T-helper 2 cell treated with Interferon-gamma antibody and Interleukin-4, amounts not matched to agents 5 μg/mL and 100 μg/mL, for 36 hours (primary cell): Measurements from ENCODE around the gene SEPHS2.
A peak's percentile ranks its signal among the peaks of the same experiment; 100 is the strongest.
"Not testable (repeated sequence)": the region's sequence is repeated elsewhere in the genome, so short reads cannot be mapped to it uniquely, and the experiment has no call there.

ENCODE experiments used
- DNase-seq: peaks from one replicate; pipeline ENCODE4 v3.0.0; 2021; ENCODE audit warnings: low spot score
- H3K27ac Mint-ChIP-seq: one replicate; pipeline ENCODE4 v1.8.0; 2021; ENCODE audit warnings: mild to moderate bottlenecking, mixed read lengths
- H3K27me3 Mint-ChIP-seq: one replicate; pipeline ENCODE4 v1.8.0; 2021; ENCODE audit warnings: low read depth, mixed read lengths
- H3K36me3 Mint-ChIP-seq: one replicate; pipeline ENCODE4 v1.8.0; 2021; ENCODE audit warnings: low read depth, mixed read lengths
- H3K4me1 Mint-ChIP-seq: one replicate; pipeline ENCODE4 v1.8.0; 2021; ENCODE audit warnings: low read depth, mixed read lengths
- H3K4me3 Mint-ChIP-seq: one replicate; pipeline ENCODE4 v1.8.0; 2022; ENCODE audit warnings: mild to moderate bottlenecking, moderate library complexity, mixed read lengths
- H3K9me3 Mint-ChIP-seq: one replicate; pipeline ENCODE4 v1.8.0; 2021; ENCODE audit warnings: mixed read lengths

SEPHS2 gene

DNA sequence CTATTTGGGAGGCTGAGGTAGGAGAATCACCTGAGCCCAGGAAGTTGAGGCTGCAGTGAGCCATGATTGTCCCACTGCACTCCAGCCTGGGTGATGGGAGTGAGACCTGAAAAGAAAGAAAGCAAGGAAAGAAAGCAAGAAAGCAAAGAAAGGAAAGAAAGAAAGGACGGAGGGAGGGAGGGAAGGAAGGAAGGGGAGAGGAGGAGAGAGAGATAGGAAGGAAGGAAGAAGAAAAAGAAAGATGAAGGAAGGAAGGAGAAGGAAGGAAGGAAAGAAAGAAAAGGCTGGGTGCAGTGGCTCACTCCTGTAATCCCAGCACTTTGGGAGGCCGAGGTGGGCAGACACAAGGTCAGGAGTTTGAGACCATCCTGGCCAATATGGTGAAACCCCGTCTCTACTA, 32.1 kb upstream of the SEPHS2 start:
- peaks cover 81% of the 10 kb centered on the region for H3K36me3 Mint-ChIP-seq
- H3K4me3 Mint-ChIP-seq: peak overlapping the region; percentile 48
- H3K4me1 Mint-ChIP-seq: peaks cover 43% of the 10 kb centered on the region
- H3K27ac Mint-ChIP-seq: peak overlapping the region; percentile 83
- H3K27me3 Mint-ChIP-seq, DNase-seq, H3K9me3 Mint-ChIP-seq: not testable (repeated sequence)

DNA sequence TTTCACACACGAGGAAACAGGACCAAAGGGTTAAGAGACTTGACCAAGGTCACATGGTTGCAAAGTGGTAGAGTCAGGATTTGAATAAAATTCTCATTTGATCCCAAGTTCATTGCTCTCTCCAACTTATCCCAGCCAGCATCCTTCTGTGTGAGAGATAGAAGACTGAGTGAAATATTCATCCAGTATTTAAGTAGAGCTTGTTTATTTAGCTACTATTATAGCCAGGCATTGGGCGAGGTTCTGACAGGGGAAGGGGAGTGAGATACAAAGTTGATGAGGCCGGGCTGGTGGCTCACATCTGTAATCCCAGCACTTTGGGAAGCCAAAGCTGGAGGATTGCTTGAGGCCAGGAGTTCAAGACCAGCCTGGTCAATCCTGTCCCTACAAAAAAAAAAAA, 31.3 kb upstream of the SEPHS2 start:
- H3K4me3 Mint-ChIP-seq: peak overlapping the region; percentile 48
- no peak for DNase-seq
- H3K36me3 Mint-ChIP-seq: peaks cover 80% of the 10 kb centered on the region
- peaks cover 42% of the 10 kb centered on the region for H3K4me1 Mint-ChIP-seq
- H3K9me3 Mint-ChIP-seq: no peaks in the 10 kb centered on the region
- H3K27ac Mint-ChIP-seq: peak overlapping the region; percentile 83
- no peaks in the 10 kb centered on the region for H3K27me3 Mint-ChIP-seq

DNA sequence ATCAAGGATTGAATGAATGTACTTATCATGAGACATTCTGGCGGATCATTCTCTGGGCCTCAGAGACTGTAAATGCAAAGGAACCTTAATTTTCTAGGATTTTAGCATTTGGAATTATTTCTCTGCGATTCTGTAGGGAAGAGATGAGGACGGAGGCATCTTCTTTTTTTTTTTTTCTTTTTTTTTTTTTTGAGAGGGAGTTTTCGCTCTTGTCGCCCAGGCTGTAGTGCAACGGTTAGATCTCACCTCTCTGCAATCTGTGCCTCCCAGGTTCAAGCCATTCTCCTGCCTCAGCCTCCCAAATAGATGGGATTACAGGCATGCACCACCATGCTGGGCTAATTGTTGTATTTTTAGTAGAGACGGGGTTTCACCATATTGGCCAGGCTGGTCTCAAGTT, 29.0 kb upstream of the SEPHS2 start:
- no peak for DNase-seq
- no peaks in the 10 kb centered on the region for H3K9me3 Mint-ChIP-seq
- peaks cover 62% of the 10 kb centered on the region for H3K36me3 Mint-ChIP-seq
- H3K27me3 Mint-ChIP-seq: no peaks in the 10 kb centered on the region
- H3K4me1 Mint-ChIP-seq: peaks cover 44% of the 10 kb centered on the region
- H3K27ac Mint-ChIP-seq: peak overlapping the region; percentile 77
- peak overlapping the region; percentile 97 for H3K4me3 Mint-ChIP-seq

DNA sequence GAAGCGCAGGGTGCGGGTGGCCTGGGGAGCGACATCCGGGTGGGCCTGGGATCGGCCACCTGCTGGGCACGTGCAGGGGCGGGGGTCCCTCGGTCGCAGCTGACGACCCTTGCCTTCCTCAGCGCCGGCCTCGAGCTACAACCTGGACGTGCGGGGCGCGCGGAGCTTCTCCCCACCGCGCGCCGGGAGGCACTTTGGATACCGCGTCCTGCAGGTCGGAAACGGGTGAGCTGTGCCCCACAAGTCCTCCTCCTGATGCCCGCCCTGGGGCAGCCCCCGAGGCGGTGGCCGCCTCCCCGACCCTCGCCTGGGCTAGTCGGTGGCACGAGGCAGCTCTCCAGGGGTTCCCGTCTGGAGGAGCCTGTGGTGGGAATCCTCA, 28.4 kb upstream of the SEPHS2 start:
- peaks cover 58% of the 10 kb centered on the region for H3K36me3 Mint-ChIP-seq

DNA sequence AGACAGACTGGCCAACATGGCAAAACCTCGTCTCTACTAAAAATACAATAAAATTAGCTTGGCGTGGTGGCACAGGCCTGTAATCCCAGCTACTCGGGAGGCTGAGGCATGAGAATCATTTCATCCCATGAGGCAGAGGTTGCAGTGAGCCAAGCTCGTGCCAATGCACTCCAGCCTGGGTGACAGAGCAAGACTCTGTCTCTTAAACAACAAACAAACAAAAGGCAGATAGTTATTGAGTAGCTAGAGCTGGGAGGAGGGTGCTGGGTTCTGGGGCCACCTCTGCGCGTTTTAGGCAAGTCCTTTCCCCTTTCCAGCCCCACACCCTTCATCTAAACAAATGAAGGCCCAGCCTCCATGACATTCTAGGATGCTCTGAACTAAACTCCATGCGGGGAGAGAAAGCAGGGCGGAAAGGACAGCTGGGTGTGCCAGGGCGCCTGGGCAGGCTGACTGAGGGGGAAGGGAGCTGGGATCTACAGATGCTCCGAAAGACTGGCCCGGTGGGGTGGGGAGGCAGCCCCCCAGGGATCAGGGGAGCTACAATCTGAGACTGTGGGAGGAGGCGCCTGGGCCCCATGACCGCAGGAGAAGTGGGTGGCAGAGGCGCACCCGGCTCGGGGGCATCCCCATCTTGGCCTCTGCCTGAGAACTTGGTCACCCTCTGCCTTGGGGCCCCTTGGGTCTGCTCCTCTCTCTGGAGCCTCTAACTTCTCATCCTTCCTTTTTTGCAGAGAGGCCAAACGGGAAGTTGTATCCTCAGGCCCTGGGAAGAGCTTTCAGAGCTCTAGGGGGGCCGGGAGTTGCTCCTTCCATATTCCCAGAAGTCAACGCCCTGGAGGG, 27.8 kb upstream of the SEPHS2 start:
- no peaks in the 10 kb centered on the region for H3K27me3 Mint-ChIP-seq
- H3K4me1 Mint-ChIP-seq: peaks cover 42% of the 10 kb centered on the region
- DNase-seq: peak; percentile 80
- no peaks in the 10 kb centered on the region for H3K9me3 Mint-ChIP-seq
- H3K4me3 Mint-ChIP-seq: peak overlapping the region; percentile 97
- H3K27ac Mint-ChIP-seq: peak overlapping the region; percentile 96
- peaks cover 52% of the 10 kb centered on the region for H3K36me3 Mint-ChIP-seq

More for the DNA sequence above, 28.4 kb upstream of the SEPHS2 start:
- H3K27ac Mint-ChIP-seq: no peak overlapping the region
- no peak for DNase-seq
- no peaks in the 10 kb centered on the region for H3K9me3 Mint-ChIP-seq
- H3K4me1 Mint-ChIP-seq: peaks cover 47% of the 10 kb centered on the region
- peak overlapping the region; percentile 97 for H3K4me3 Mint-ChIP-seq
- no peaks in the 10 kb centered on the region for H3K27me3 Mint-ChIP-seq

DNA sequence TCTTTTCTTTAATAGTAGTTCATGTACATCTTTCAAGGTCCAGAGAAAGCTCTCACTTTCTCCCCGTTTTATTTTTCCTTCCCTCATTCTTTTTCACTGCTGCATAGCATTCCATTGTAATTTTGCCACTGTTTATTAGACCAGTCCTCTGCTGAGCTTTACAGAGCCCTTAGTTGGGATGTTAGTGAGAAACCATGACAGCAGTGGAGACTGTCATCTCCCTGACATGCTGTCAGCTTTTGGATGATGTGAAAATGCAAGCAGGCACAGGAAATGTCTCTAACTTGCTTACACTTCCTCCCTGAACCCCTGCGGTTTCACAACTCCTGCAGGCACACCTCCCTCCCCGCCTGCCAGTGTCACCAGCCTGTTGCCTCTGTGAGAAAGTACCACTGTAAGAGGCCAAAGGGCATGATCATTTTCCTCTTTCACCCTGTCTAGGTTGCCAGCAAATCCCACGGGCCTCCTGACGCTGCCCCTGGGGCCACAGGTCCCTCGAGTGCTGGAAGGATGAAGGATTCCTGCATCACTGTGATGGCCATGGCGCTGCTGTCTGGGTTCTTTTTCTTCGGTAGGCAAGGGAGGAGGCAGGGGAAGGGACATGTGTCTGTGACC, 26.8 kb upstream of the SEPHS2 start, which contains the start of gene ITGAL:
Gene ITGAL, plus strand, starts transcription at position 415 of the 615 bp plus-strand sequence. Its CDS starts 96 bp downstream, at position 511.
- Mint-ChIP-seq H3K4me3 (peak within 1 kb of the TSS; percentile 97), H3K4me1 (peaks cover 41% of the 10 kb centered on the region), H3K27ac (peak within 1 kb of the TSS; percentile 96), H3K27me3 (no peaks in the 10 kb centered on the region), H3K9me3 (no peaks in the 10 kb centered on the region), H3K36me3 (peaks cover 44% of the 10 kb centered on the region)
- peak; percentile 86 for DNase-seq

DNA sequence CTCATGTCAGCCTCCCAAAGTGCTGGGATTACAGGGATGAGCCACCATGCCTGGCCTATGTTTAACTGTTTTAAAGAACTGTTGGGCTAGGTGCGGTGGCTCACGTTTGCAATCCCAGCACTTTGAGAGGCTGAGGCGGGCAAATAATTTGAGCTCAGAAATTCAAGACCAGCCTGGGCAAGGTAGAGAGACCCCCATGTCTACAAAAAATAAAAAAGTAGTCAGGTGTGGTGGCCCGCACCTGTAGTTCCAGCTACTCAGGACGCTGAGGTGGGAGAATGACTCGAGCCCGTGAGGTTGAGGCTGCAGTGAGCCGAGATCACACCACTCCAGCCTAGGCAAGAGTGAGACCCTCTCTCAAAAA, 24.9 kb upstream of the SEPHS2 start:
- Mint-ChIP-seq H3K27ac (peak overlapping the region; percentile 96), H3K27me3 (no peaks in the 10 kb centered on the region), H3K4me1 (peaks cover 39% of the 10 kb centered on the region), H3K36me3 (peaks cover 33% of the 10 kb centered on the region), H3K4me3 (no peak overlapping the region), H3K9me3 (no peaks in the 10 kb centered on the region)
- DNase-seq: no peak

DNA sequence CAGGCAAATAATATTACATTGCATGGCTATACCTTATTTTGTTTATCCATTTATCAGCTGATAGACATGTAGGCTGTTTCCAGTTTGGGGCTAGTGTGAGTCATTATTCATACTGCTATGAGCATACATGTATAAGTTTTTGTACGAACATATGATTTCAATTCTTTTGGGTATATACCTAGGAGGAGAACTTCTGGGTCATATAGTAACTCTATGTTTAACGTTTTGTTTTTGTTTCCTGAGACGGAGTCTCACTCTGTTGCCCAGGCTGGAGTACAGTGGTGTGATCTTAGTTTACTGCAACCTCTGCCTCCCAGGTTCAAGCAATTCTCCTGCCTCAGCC, 24.5 kb upstream of the SEPHS2 start:
- peak overlapping the region; percentile 96 for H3K27ac Mint-ChIP-seq
- DNase-seq: no peak
- H3K36me3 Mint-ChIP-seq: peaks cover 28% of the 10 kb centered on the region
- peaks cover 39% of the 10 kb centered on the region for H3K4me1 Mint-ChIP-seq
- no peaks in the 10 kb centered on the region for H3K27me3 Mint-ChIP-seq
- no peaks in the 10 kb centered on the region for H3K9me3 Mint-ChIP-seq
- peak overlapping the region; percentile 41 for H3K4me3 Mint-ChIP-seq

DNA sequence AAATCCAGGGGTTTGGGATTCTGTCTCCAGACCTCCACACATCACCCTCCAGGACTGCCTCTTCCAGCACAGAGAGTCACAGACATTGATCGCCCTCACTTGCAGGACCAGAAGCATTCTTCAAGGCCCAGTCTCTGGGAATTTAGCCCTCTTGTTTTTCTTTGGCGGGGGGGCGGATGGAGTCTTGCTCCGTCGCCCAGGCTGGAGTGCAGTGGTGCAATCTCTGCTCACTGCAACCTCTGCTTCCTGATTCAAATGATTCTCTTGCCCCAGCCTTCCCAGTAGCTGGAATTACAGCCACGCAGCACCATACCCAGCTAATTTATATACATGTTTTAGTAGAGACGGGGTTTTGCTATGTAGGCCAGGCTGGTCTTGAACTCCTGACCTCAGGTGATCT, 18.4 kb upstream of the SEPHS2 start:
- Mint-ChIP-seq H3K4me3 (no peak overlapping the region), H3K36me3 (peaks cover 4% of the 10 kb centered on the region), H3K9me3 (no peaks in the 10 kb centered on the region), H3K4me1 (peaks cover 41% of the 10 kb centered on the region), H3K27ac (peak overlapping the region; percentile 41), H3K27me3 (no peaks in the 10 kb centered on the region)
- DNase-seq: no peak

DNA sequence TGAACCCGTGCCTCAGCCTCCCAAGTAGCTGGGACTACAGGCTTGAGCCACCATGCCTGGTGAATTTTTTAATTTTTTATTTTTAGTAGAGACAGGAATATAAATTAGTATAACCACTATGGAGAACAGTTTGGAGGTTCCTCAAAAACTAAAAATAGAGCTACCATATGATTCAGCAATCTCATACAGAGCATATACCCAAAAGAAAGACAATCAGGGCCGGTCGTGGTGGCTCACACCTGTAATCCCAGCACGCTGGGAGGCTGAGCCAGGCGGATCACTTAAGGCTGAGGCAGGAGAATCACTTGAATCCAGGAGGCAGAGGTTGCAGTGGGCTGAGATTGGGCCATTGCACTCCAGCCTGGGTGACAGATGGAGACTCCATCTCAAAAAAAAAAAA, 15.8 kb upstream of the SEPHS2 start:
- H3K9me3 Mint-ChIP-seq, H3K36me3 Mint-ChIP-seq, H3K4me3 Mint-ChIP-seq, DNase-seq, H3K27me3 Mint-ChIP-seq: not testable (repeated sequence)
- Mint-ChIP-seq H3K27ac (peak overlapping the region; percentile 74), H3K4me1 (peaks cover 63% of the 10 kb centered on the region)

DNA sequence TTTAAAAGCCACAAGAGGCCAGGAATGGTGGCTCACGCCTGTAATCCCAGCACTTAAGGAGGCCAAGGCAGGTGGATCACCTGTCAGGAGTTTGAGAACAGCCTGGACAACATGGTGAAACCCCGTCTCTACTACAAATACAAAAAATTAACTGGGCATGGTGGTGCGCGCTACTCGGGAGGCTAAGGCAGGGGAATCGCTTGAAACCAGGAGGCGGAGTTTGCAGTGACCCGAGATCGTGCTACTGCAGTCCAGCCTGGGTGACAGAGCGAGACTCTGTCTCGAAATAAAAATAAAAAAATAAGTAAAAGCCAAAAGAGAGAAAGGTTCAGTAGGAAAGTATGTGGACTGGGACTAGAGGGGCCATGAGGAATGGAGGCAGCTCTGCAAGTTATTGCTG, 13.8 kb upstream of the SEPHS2 start:
- peak overlapping the region; percentile 97 for H3K27ac Mint-ChIP-seq
- H3K27me3 Mint-ChIP-seq: no peaks in the 10 kb centered on the region
- peaks cover 4% of the 10 kb centered on the region for H3K36me3 Mint-ChIP-seq
- H3K4me1 Mint-ChIP-seq: peaks cover 63% of the 10 kb centered on the region
- H3K9me3 Mint-ChIP-seq: no peaks in the 10 kb centered on the region
- no peak for DNase-seq
- H3K4me3 Mint-ChIP-seq: peak overlapping the region; percentile 83

DNA sequence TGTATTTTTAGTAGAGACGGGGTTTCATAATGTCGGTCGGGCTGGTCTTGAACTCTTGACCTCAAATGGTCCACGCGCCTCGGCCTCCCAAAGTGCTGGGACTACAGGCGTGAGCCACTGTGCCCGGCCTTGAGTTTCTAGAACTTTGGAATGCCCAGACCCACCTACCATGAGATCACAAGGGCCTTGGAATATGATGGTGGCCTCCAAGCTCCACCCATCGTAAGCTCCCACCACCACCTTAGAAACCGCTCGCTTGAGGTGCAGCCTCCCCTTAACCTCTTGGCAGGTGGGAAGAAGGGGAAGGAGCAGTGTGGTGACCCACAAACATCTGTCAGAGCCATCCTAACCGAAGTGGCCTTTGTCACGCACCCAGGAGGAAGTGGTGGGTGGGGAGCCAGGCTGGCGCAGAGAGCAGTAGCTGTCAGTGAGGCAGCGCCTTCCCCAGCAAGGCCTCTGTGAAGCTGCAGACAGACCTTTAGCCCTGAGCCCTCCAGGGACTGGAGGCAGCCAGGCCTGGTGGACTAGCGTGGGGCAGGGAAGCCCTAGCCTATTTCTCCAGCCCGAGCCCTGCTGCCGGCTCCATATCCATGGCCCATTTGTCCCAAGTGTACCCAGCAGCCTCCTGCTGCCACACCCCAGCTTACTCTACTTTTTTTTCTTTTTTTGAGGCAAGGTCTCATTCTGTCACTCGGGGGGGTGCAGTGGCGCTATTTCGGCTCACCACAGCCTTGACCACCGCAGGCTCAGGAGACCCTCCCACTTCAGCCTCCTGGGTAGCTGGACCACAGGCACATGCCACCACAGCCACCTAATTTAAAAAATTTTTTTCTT, 13.1 kb upstream of the SEPHS2 start:
- Mint-ChIP-seq H3K27ac (peak overlapping the region; percentile 97), H3K4me1 (peaks cover 70% of the 10 kb centered on the region), H3K27me3 (no peaks in the 10 kb centered on the region), H3K9me3 (no peaks in the 10 kb centered on the region), H3K36me3 (peaks cover 4% of the 10 kb centered on the region), H3K4me3 (peak overlapping the region; percentile 83)
- peak; percentile 94 for DNase-seq

DNA sequence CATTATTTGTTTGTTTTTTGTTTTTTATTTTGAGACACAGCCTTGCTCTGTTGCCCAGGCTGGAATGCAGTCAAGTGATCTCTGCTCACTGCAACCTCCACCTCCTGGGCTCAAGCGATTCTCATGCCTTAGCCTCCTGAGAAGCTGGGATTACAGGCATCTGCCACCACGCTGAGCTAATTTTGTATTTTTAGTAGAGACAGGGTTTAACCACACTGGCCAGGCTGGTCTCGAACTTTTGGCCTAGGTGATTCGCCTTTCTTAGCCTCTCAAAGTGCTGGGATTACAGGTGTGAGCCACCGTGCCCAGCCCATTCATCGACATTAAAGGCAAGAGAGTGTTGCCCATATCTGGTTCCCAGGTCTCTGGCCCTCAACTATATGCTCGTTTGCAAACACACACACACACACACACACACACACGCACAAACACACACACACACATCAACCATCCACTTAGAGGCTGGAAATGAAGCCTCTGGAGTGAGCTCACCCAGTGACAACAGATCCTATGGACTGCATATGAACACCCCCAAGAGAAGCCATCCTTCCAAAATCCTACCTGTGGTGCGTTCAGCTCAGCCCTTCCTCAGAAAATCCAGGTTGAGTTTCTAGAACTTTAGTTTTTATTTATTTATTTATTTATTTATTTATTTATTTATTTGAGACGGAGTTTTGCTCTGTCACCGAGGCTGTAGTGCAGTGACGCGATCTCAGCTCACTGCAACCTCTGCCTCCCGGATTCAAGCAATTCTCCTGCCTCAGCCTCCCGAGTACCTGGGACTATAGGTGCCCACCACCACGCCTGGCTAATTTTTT, 12.3 kb upstream of the SEPHS2 start:
- peaks cover 4% of the 10 kb centered on the region for H3K36me3 Mint-ChIP-seq
- H3K4me1 Mint-ChIP-seq: peaks cover 70% of the 10 kb centered on the region
- DNase-seq: no peak
- H3K9me3 Mint-ChIP-seq: no peaks in the 10 kb centered on the region
- peak overlapping the region; percentile 97 for H3K27ac Mint-ChIP-seq
- peak overlapping the region; percentile 83 for H3K4me3 Mint-ChIP-seq
- no peaks in the 10 kb centered on the region for H3K27me3 Mint-ChIP-seq
